H1 (cell line): Measurements from ENCODE around the gene CACNA2D3. TPM values are rescaled to one million over a fixed set of nuclear protein-coding genes. Genes with fewer than 3 reads are reported as not detected.

Experiments
- CTCF ChIA-PET: fragments of 300-600 bp; sonication (Branson Sonifier 250); formaldehyde crosslinking; loops from one replicate; lab custom pipeline; 2021; ENCODE audit not compliant: partially characterized antibody; lab: Charles Lee
- POLR2A ChIA-PET: fragments of 300-600 bp; sonication (Branson Sonifier 250); formaldehyde crosslinking; loops from one replicate; lab custom pipeline; 2021; ENCODE audit warnings: inconsistent platforms; ENCODE audit not compliant: partially characterized antibody; lab: Charles Lee
- DNase-seq, 2 experiments: peaks; one replicate each; pipeline versions ENCODE4 v3.0.0 to v3.0.0-alpha.2; 2010 to 2022; ENCODE audit warnings: low spot score in 2 of 2, low read depth in 1 of 2, mixed read lengths in 1 of 2
- FAIRE-seq: peaks from 2 replicates; lab custom pipeline; 2011; peaks lifted over from hg19 to GRCh38; lab: Jason Lieb, UNC
- H2AFZ ChIP-seq: 2 replicates; pipeline ENCODE4 v1.8.1; 2012; ENCODE audit warnings: low read length, inconsistent platforms
- H2AK5ac ChIP-seq: 2 replicates; pipeline ENCODE4 v1.6.1; 2013; ENCODE audit warnings: low read depth, low read length
- H2BK120ac ChIP-seq: replicated peaks from 2 replicates; pipeline ENCODE3; 2013; ENCODE audit warnings: low read depth, low read length, inconsistent platforms
- H2BK12ac ChIP-seq: 2 replicates; pipeline ENCODE4 v1.6.1; 2013; ENCODE audit warnings: low read depth, low read length
- H2BK15ac ChIP-seq: 2 replicates; pipeline ENCODE4 v1.6.1; 2013; ENCODE audit warnings: low read length
- H2BK20ac ChIP-seq: 2 replicates; pipeline ENCODE4 v1.6.1; 2013; ENCODE audit warnings: low read length
- H2BK5ac ChIP-seq: 2 replicates; pipeline ENCODE4 v1.6.1; 2013; ENCODE audit warnings: low read depth, low read length
- H3K14ac ChIP-seq: 2 replicates; pipeline ENCODE4 v1.6.1; 2013; ENCODE audit warnings: inconsistent platforms; ENCODE audit not compliant: insufficient read length
- H3K18ac ChIP-seq: 2 replicates; pipeline ENCODE4 v1.6.1; 2013; ENCODE audit warnings: low read length; ENCODE audit errors: extremely low read depth
- H3K23ac ChIP-seq: 2 replicates; pipeline ENCODE4 v1.6.1; 2013; ENCODE audit warnings: inconsistent platforms; ENCODE audit not compliant: insufficient read length
- H3K23me2 ChIP-seq: 2 replicates; pipeline ENCODE4 v1.6.1; 2013; ENCODE audit warnings: low read depth, low read length
- H3K27ac ChIP-seq: 2 replicates; pipeline ENCODE4 v1.6.1; 2011; ENCODE audit warnings: low read depth, low read length, inconsistent platforms
- H3K27me3 ChIP-seq, 4 experiments: replicated peaks in 1 of 4; 1 replicate in 1 of 4; 2 replicates in 3 of 4; pipeline versions ENCODE4 v1.6.1 to v1.8.1; 2011 to 2013; ENCODE audit warnings: low read length in 3 of 4, mild to moderate bottlenecking in 3 of 4, inconsistent platforms in 2 of 4, mixed read lengths in 2 of 4, moderate library complexity in 1 of 4; ENCODE audit not compliant: control insufficient read depth in 3 of 4, insufficient read depth in 3 of 4; ENCODE audit errors: extremely low read depth in 1 of 4
- H3K36me3 ChIP-seq, 4 experiments: 2 replicates each; pipeline versions ENCODE4 v1.6.1 to v1.8.1; 2011 to 2013; ENCODE audit warnings: mild to moderate bottlenecking in 4 of 4, low read length in 3 of 4, moderate library complexity in 2 of 4, control low read depth in 1 of 4, inconsistent platforms in 1 of 4; ENCODE audit not compliant: insufficient read depth in 4 of 4, control insufficient read depth in 2 of 4
- H3K4ac ChIP-seq: replicated peaks from 2 replicates; pipeline ENCODE3; 2013; ENCODE audit warnings: low read length, low read depth, mixed read lengths, inconsistent platforms; ENCODE audit not compliant: insufficient read length
- H3K4me1 ChIP-seq, 4 experiments: replicated peaks in 1 of 4; 1 replicate in 1 of 4; 2 replicates in 3 of 4; pipeline versions ENCODE4 v1.6.1 to v1.8.1; 2011 to 2013; ENCODE audit warnings: low read length in 3 of 4, inconsistent platforms in 2 of 4, mixed read lengths in 1 of 4; ENCODE audit not compliant: insufficient read depth in 4 of 4, control insufficient read depth in 3 of 4
- H3K4me2 ChIP-seq, 2 experiments: 2 replicates each; pipeline versions ENCODE4 v1.6.1 to v1.8.1; 2011 to 2013; ENCODE audit warnings: low read depth in 2 of 2, low read length in 2 of 2, control low read depth in 1 of 2, inconsistent platforms in 1 of 2, mild to moderate bottlenecking in 1 of 2; ENCODE audit not compliant: insufficient read depth in 1 of 2
- H3K4me3 ChIP-seq, 4 experiments: fragments of 200-600, 300-600 bp in 1 of 4; sonication (generic), shearing (Covaris generic), sonication (Bioruptor Twin) in 1 of 4; 2 replicates each; pipeline versions ENCODE4 v1.5.1 to v1.8.1; 2011 to 2016; ENCODE audit warnings: low read length in 4 of 4, low read depth in 3 of 4, control low read depth in 2 of 4, inconsistent platforms in 2 of 4, mild to moderate bottlenecking in 2 of 4, mixed read lengths in 1 of 4, moderate library complexity in 1 of 4; ENCODE audit not compliant: insufficient read depth in 2 of 4; ENCODE audit errors: extremely low read depth in 1 of 4
- H3K56ac ChIP-seq: replicated peaks from 2 replicates; pipeline ENCODE3; 2013; ENCODE audit warnings: low read depth, mild to moderate bottlenecking, mixed read lengths, low read length, inconsistent platforms; ENCODE audit not compliant: insufficient read length
- H3K79me1 ChIP-seq: 2 replicates; pipeline ENCODE4 v1.6.1; 2013; ENCODE audit warnings: low read depth, low read length, control low read depth
- H3K79me2 ChIP-seq, 2 experiments: 2 replicates each; pipeline versions ENCODE4 v1.6.1 to v1.8.1; 2012 to 2013; ENCODE audit warnings: low read length in 2 of 2, mild to moderate bottlenecking in 2 of 2, inconsistent platforms in 1 of 2; ENCODE audit not compliant: insufficient read depth in 2 of 2, control insufficient read depth in 1 of 2
- H3K9ac ChIP-seq, 4 experiments: replicated peaks in 1 of 4; 1 replicate in 1 of 4; 2 replicates in 3 of 4; pipeline versions ENCODE4 v1.6.1 to v1.8.1; 2011 to 2013; ENCODE audit warnings: low read depth in 3 of 4, low read length in 3 of 4, control low read depth in 2 of 4, mild to moderate bottlenecking in 2 of 4, moderate library complexity in 2 of 4, inconsistent platforms in 1 of 4; ENCODE audit errors: extremely low read depth in 1 of 4
- H3K9me3 ChIP-seq, 2 experiments: 2 replicates each; pipeline versions ENCODE4 v1.6.1 to v1.8.1; 2012 to 2013; ENCODE audit warnings: mild to moderate bottlenecking in 2 of 2, moderate library complexity in 2 of 2, control low read depth in 1 of 2, inconsistent platforms in 1 of 2, low read depth in 1 of 2, low read length in 1 of 2, mixed read lengths in 1 of 2; ENCODE audit not compliant: insufficient read depth in 2 of 2
- H4K20me1 ChIP-seq, 2 experiments: replicated peaks in 1 of 2; 2 replicates each; pipeline versions ENCODE3 to v1.8.1; 2011 to 2013; ENCODE audit warnings: inconsistent platforms in 2 of 2, low read length in 2 of 2, mild to moderate bottlenecking in 1 of 2; ENCODE audit not compliant: insufficient read depth in 2 of 2, control insufficient read depth in 1 of 2
- H4K5ac ChIP-seq: 2 replicates; pipeline ENCODE4 v1.6.1; 2013; ENCODE audit warnings: low read length, low read depth, mixed read lengths, inconsistent platforms; ENCODE audit not compliant: insufficient read length
- H4K8ac ChIP-seq: 2 replicates; pipeline ENCODE4 v1.8.0; 2013; ENCODE audit warnings: mild to moderate bottlenecking, moderate library complexity, low read length, inconsistent platforms; ENCODE audit not compliant: insufficient read depth; ENCODE audit errors: extremely low read depth
- H4K91ac ChIP-seq: replicated peaks from 2 replicates; pipeline ENCODE3; 2013; ENCODE audit warnings: low read length, mixed read lengths, inconsistent platforms; ENCODE audit not compliant: insufficient read length
- RFX5 ChIP-seq: IDR thresholded peaks from 2 replicates; pipeline ENCODE4 v1.6.1; 2011; ENCODE audit warnings: low read depth, low read length, improper control_type of control experiment, borderline replicate concordance
- WGBS, 2 experiments: shearing (Covaris generic) in 1 of 2; methylation state at CpG; one replicate each; pipeline versions ENCODE4 v1.1.6 to v1.1.7; 2013 to 2015; ENCODE audit warnings: low lambda C conversion rate in 2 of 2, mixed read lengths in 2 of 2, inconsistent platforms in 1 of 2, low coverage in 1 of 2, missing lambda C conversion rate in 1 of 2; ENCODE audit not compliant: insufficient replicate concordance in 2 of 2, insufficient coverage in 1 of 2, insufficient read length in 1 of 2; ENCODE audit errors: extremely low coverage in 1 of 2, missing lambda C conversion rate in 1 of 2; 5-methylcytosine and 5-hydroxymethylcytosine counted together
- polyA plus RNA-seq, 7 experiments: library from polyadenylated mRNA; depleted of rRNA in 3 of 7; stranded (reverse) in 5 of 7; unstranded in 2 of 7; fragments of >200 nt in 5 of 7; fragments of 200-250 nt in 2 of 7; gene quantifications; 1 replicate in 5 of 7; 2 replicates in 1 of 7; 4 replicates in 1 of 7; pipeline versions ENCODE4 v1.2.1 to v1.2.3, GENCODE V29; 2011 to 2013; ENCODE audit warnings: missing spikeins in 2 of 7, mixed read lengths in 2 of 7
- total RNA-seq: library from RNA; stranded (reverse); fragmentation: NEBNext Ultra II Directional; extraction: Animal tissue kit (Norgen Biotek cat#: 25700); gene quantifications from 2 replicates; pipeline ENCODE4 v1.2.1, GENCODE V29; 2021

CACNA2D3 gene
- total and polyA plus RNA-seq, 2 of the 8 experiments (the other 6 are each of a cell fraction or from before 2014, with no cell fraction given): 1.5 to 1.8 TPM

DNA sequence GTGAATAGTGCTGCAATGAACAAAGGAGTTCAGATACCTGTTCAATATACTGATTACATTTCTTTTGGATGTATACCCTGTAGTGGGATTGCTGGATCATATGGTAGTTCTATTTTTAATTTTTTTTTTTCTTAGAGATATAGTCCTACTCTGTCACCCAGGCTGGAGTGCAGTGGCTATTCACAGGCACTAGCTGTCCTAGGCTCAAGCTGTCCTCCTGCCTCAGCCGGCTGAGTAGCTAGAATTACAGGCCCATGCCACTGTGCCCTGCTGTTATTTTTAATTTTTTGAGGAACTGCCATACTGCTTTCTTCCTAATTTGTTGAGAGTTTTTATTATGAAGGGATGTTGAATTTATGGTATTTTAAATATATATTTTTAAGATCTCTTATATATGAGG, 23.0 kb upstream of the CACNA2D3 start:
- Histone ChIP-seq H3K4me2 (no peak overlapping the region), H2BK5ac (no peak overlapping the region), H3K9me3 (no peaks in the 10 kb centered on the region), H3K4ac (no peak overlapping the region), H3K79me2 (no peaks in the 10 kb centered on the region), H3K79me1 (no peaks in the 10 kb centered on the region), H4K20me1 (no peaks in the 10 kb centered on the region), H3K9ac (no peak overlapping the region), H4K5ac (no peak overlapping the region), H3K27me3 (no peaks in the 10 kb centered on the region), H3K18ac (no peak overlapping the region), H3K23me2 (no peaks in the 10 kb centered on the region), H3K56ac (no peak overlapping the region), H2BK20ac (no peak overlapping the region), H3K23ac (no peak overlapping the region), H3K27ac (no peak overlapping the region), H2BK120ac (no peak overlapping the region), H4K91ac (no peak overlapping the region), H3K4me3 (no peak overlapping the region), H3K14ac (no peak overlapping the region), H2AFZ (no peak overlapping the region), H2BK12ac (no peak overlapping the region), H3K36me3 (no peaks in the 10 kb centered on the region), H3K4me1 (peaks cover 0 to 3% (median 0%) of the 10 kb centered on the region in 4 experiments; a peak in 1 of 7 replicates), H4K8ac (no peak overlapping the region), H2BK15ac (no peak overlapping the region), H2AK5ac (no peak overlapping the region)
- DNase-seq (no peak), FAIRE-seq (no peak)
- CTCF ChIA-PET: no interaction called here
- POLR2A ChIA-PET: no interaction called here
- no peak for TF ChIP-seq RFX5
- 83% methylated on average over 1 of the region's 1 CpG; no CpG with 5 or more reads in 1 of the 2 experiments for WGBS, 2 experiments
